Measurements from ENCODE around the gene PLEKHJ1.
"Not testable (repeated sequence)": the region's sequence is repeated elsewhere in the genome, so short reads cannot be mapped to it uniquely, and the experiment has no call there.

PLEKHJ1 gene

DNA sequence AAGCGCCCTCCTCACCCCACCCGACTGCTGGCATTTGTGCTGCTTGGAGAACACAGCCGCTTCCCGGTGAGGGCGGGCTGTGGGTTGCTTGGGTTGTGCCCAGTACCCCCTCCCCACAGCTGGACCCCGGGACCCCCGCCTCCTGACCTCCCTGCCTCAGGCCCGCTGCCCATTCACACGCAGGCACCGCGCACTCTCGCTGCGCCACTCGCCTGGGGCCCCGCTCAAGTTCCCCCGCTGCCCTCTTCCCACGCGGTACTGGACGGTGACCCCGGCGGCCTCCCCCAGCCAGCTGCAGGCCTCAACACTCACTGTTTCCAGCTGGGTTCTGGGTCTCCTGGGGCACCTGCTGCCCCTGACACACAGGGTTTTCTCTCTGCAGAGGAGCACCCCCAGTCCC lies 16.4 kb downstream of the PLEKHJ1 start:
- no peak for DNase-seq (ENCODE audit: low read depth)

GRCh38 chr19:2217591-2217990 lies 18.5 kb downstream of the PLEKHJ1 start:
- no peak for DNase-seq (ENCODE audit: low read depth)

- no peak for DNase-seq (ENCODE audit: low read depth)
Observed at GRCh38 chr19:2216361-2217225, 19.5 kb downstream of the PLEKHJ1 start.

GRCh38 chr19:2215281-2215751 lies 20.8 kb downstream of the PLEKHJ1 start:
- no peak for DNase-seq (ENCODE audit: low read depth)

- no peak for DNase-seq (ENCODE audit: low read depth)
Observed at GRCh38 chr19:2214251-2214650, 21.9 kb downstream of the PLEKHJ1 start.

DNA sequence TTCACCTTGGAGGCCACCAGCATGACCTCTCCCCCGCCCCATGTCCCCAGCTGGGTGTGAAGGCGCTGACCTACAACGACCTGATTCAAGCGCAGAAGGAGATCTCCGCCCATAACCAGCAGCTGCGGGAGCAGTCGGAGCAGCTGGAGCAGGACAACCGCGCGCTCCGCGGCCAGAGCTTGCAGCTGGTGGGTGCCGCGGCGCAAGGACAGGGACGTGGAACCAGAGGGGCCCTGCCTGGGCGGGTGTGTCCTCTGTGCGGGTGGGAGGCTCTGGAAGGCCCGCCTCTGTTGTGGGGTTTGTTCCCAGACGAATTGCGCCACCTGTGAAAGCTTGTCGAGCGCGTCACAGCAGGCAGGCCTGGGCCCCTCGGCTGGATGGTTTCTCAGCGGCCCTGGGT lies 22.3 kb downstream of the PLEKHJ1 start:
- no peak for DNase-seq (ENCODE audit: low read depth)

- DNase-seq (ENCODE audit: low read depth), result no peak
Observed at GRCh38 chr19:2212861-2213711, 23.0 kb downstream of the PLEKHJ1 start.

- DNase-seq (ENCODE audit: low read depth), result no peak
Observed at GRCh38 chr19:2210987-2211740, 25.0 kb downstream of the PLEKHJ1 start.

GRCh38 chr19:2210206-2210605 lies 25.9 kb downstream of the PLEKHJ1 start:
- DNase-seq (ENCODE audit: low read depth), result no peak

GRCh38 chr19:2209408-2209807 lies 26.7 kb downstream of the PLEKHJ1 start:
- no peak for DNase-seq (ENCODE audit: low read depth)

- DNase-seq (ENCODE audit: low read depth), result no peak
Observed at GRCh38 chr19:2208975-2209374, 27.2 kb downstream of the PLEKHJ1 start.

DNA sequence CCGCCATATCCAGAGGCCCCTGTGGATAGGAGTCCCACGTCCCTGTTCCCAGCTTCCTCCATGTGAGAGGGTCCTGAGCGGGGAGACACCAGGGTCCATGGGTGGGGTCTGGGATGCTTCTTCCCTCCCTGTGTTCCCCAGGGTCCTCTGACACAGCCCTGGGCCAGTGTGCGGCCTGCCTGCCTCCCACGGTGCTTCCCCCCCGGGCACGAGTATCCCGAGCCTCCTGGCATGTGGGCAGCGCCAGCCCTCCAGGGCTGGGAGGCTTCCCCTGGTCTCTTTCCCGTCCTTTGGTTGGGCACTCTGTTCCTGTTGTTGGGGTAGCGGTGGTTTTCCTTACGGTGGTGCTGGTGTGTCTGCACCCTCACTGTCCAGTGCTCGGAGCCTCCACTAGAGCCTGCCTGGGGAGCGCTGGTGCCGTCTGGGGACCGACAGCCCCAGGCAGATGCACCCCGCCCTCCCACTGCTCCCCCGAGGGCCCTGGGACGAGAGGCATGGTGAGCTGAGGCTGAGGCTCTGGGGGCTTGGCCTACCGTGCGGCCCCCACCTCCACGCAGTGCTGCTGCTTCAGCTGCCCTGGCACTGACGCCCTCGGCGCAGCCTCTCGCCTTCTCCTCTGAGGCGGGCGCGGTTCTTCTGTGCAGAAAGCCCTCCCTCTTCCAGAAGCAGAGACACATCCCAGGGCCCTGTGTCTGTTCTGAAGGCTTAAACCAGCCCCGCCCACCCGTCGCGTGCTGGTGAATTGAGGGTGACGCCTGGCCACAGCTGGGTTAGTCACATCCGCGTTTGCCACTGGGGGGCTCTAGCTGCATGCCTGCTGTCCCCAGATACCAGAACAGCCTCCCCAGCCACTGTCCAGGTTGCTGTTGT lies 27.9 kb downstream of the PLEKHJ1 start:
- peak; percentile 24 for DNase-seq (ENCODE audit: low read depth)

DNA sequence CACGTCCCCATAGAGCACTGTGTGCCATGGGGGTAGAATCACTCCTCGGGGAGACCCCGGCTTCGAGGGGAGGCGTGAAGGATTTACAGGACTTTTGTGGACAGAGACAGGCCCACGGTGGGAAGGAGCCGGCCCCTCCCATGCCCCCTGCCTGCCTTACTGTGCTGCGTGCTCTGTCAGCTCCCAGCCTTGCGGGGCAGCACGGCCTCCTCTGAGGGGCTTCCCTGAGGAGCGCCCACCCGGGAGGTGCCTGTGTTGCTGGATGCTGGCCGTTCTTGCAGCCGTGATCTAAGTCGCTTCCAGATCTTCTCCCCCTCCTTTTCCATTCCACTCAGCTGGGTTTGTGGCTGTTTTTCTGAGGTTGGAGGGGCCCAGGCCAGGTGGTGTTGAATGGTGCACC lies 29.1 kb downstream of the PLEKHJ1 start:
- DNase-seq (ENCODE audit: low read depth), result no peak

- no peak for DNase-seq (ENCODE audit: low read depth)
Observed at GRCh38 chr19:2202366-2202765, 33.8 kb downstream of the PLEKHJ1 start.

DNA sequence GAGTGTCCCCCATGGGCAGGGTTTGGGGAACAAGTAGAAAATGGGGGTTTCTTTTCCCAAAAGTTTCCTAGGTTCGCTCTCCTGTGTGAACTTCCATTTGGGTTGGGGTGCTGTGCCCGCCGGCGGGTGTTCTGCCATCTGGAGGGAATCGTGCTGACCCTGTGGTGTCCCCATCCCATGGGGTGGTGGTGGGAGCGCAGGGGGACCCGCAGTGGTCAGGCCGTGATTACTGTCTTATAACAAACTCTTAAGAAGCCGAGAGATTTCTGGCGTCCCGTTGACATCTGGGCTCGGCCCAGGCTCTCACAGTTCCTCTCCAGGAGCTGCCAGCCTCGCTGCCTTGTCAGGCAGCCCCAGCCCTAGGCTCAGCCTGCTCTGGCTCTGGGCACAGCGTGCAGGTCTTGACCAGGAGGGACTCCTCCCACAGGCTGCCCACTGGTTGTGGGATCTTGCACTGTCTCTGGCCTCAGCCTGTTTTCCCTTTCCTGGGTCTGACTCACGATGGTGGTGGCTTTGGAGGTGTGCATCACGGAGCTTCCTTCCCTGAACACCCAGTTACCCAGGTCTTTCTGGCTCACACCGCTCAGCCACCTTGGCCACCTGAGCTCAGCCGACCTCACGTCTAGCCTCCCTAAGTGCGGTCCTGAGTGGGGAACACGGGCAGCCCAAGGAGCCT lies 34.5 kb downstream of the PLEKHJ1 start:
- no peak for DNase-seq (ENCODE audit: low read depth)

DNA sequence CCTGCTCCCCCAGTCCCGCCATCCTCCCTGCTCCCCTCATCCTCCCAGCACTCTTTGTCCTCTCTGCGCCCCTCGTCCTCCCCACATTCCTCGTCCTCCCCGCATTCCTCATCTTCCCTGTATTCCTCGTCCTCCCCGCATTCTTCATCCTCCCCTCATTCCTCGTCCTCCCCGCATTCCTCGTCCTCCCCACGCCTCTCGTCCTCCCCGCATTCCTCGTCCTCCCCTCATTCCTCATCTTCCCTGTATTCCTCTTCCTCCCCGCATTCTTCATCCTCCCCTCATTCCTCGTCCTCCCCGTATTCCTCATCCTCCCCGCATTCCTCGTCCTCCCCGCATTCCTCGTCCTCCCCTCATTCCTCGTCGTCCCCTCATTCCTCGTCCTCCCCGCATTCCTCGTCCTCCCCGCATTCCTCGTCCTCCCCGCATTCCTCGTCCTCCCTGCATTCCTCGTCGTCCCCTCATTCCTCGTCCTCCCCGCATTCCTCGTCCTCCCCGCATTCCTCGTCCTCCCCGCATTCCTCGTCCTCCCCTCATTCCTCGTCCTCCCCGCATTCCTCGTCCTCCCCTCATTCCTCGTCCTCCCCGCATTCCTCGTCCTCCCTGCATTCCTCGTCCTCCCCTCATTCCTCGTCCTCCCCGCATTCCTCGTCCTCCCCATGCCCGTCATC lies 35.4 kb downstream of the PLEKHJ1 start:
- not testable (repeated sequence) for DNase-seq (ENCODE audit: low read depth)

- DNase-seq (ENCODE audit: low read depth), result no peak
Observed at GRCh38 chr19:2199861-2200623, 36.1 kb downstream of the PLEKHJ1 start.

DNA sequence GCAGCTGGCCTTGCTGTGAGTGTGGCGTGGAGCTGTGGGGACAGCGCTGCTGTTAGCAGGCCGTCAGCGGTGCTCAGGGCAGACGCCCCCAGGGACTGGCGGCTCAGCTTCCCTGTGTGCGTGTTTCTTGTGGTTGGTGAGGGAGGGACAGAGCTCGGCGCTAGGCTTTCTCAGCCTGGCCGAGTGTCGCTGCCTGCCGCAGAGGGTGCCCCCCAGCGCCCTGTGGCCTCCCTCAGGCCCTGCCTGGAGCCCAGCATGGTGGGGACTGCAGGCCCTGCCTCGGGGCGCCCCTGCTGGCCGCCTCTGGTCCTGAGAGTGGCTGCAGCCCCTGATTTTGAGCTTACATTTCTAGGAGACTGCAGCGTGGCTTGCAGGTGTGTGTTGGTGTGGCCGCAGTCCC lies 36.9 kb downstream of the PLEKHJ1 start:
- no peak for DNase-seq (ENCODE audit: low read depth)

- no peak for DNase-seq (ENCODE audit: low read depth)
Observed at GRCh38 chr19:2198317-2198716, 37.8 kb downstream of the PLEKHJ1 start.

Measured in non-pigmented ciliary epithelial cell (primary cell).